ENCODE results near the gene SHQ1. TPM values are rescaled to one million over a fixed set of nuclear protein-coding genes. Genes with fewer than 3 reads are reported as not detected.

Gene SHQ1
- total and polyA plus RNA-seq, 9 of the 15 experiments (the other 6 are each of a cell fraction or from before 2014, with no cell fraction given) = 9.2 to 25.0 (median 14.1) TPM

GRCh38 chr3:72720566-72720965 is 127.7 kb downstream of the SHQ1 start (continued):
- no peak for TF ChIP-seq THRA (IDR thresholded peaks at IDR 0.05)
- TF ChIP-seq KDM2B (CRISPR knock-in tag; IDR thresholded peaks at IDR 0.05) = no peak
- TF ChIP-seq MBD1 (CRISPR knock-in tag; IDR thresholded peaks at IDR 0.05) = no peak
- TF ChIP-seq ZBTB2 (IDR thresholded peaks at IDR 0.05) = no peak

- Histone ChIP-seq H3K4me2 (ENCODE audit: insufficient read depth, low read length) (no peak overlapping the region), H3K9ac (ENCODE audit: insufficient read depth in 1 of 2, low read depth in 2 of 2, low read length in 2 of 2) (no peak overlapping the region), H3K36me3 (ENCODE audit: control insufficient read depth, insufficient read depth, low read length) (no peaks in the 10 kb centered on the region), H3K27ac (ENCODE audit: extremely low read depth, low read depth, low read length) (no peak overlapping the region), H4K20me1 (replicated peaks; ENCODE audit: control insufficient read depth, insufficient read depth, low read length) (no peaks in the 10 kb centered on the region), H3K4me3 (no peak overlapping the region), H2AFZ (ENCODE audit: low read depth, low read length) (no peak overlapping the region), H3K4me1 (replicated peaks in 1 of 2; ENCODE audit: control insufficient read depth in 2 of 2, insufficient read depth in 2 of 2, low read length in 2 of 2) (no peaks in the 10 kb centered on the region), H3K9me3 (replicated peaks; ENCODE audit: control insufficient read depth, insufficient read depth, low read depth, low read length) (no peaks in the 10 kb centered on the region; the same call in 1 of the 2 replicates), H3K79me2 (ENCODE audit: control insufficient read depth, insufficient read depth, low read length) (no peaks in the 10 kb centered on the region), H3K27me3 (ENCODE audit: control insufficient read depth in 2 of 2, insufficient read depth in 2 of 2, low read length in 2 of 2) (0 out of 5 replicates have a peak, but pooled peaks cover 0 to 4% of the 10 kb centered on the region in 2 experiments), H3K9me1 (ENCODE audit: control insufficient read depth, insufficient read depth, low read length) (no peaks in the 10 kb centered on the region)
- ATAC-seq (no peak), FAIRE-seq (no peak), DNase-seq (ENCODE audit: extremely low read depth in 1 of 4, low spot score in 3 of 4) (no peak)
- no TSS peak for BruUV-seq (replicated peaks)
- TF ChIP-seq SAP30 (IDR thresholded peaks at IDR 0.05; ENCODE audit: borderline replicate concordance, insufficient read depth, low read depth, low read length, poor library complexity, severe bottlenecking) (no peak), ZNF512 (tag; IDR thresholded peaks at IDR 0.05) (peak; percentile 73)
- POLR2A ChIA-PET = no interaction called here
- in situ Hi-C loops (cut with MboI) = no loop called here
- intact Hi-C loops (cut with micrococcal nuclease) = no loop called here
- CTCF ChIA-PET (ENCODE audit: low intra/inter-chr PET ratio) = no interaction called here
Measured at GRCh38 chr3:72719137-72719536, 129.1 kb downstream of the SHQ1 start.
